GM12878 (cell line): Measurements from ENCODE around the gene ZNF764. TPM values are rescaled to one million over a fixed set of nuclear protein-coding genes. Genes with fewer than 3 reads are reported as not detected.

Source experiments
- ATAC-seq: fragments of 200-7000 bp; cut with Tn5 transposase; 3 replicates; pipeline ENCODE4 v1.9.1; 2020; ENCODE audit warnings: mild to moderate bottlenecking, moderate library complexity
- BruUV-seq: library from RNA; stranded (reverse); fragments of 400-500 nt; replicated peaks from 2 replicates; lab custom pipeline; 2021; lab: Mats Ljungman, UMichigan
- CTCF ChIA-PET: fragments of 300-600 bp; sonication (Branson Sonifier 250); formaldehyde crosslinking; extraction: SDS; loops from one replicate; lab custom pipeline; 2021; ENCODE audit warnings: inconsistent platforms; lab: Yijun Ruan, JAX
- POLR2A ChIA-PET: fragments of 350-600 bp; formaldehyde crosslinking; extraction: SDS; loops from one replicate; lab custom pipeline; 2021; ENCODE audit warnings: inconsistent platforms; lab: Charles Lee
- RAD21 ChIA-PET: fragments of 300-600 bp; sonication (Branson Sonifier 250); formaldehyde crosslinking; loops from one replicate; lab custom pipeline; 2023; ENCODE audit warnings: antibody characterized with exemption; ENCODE audit not compliant: unreplicated experiment; lab: Charles Lee
- SMC1A ChIA-PET: fragments of 300-600 bp; sonication (Branson Sonifier 250); formaldehyde crosslinking; loops from one replicate; lab custom pipeline; 2023; ENCODE audit not compliant: unreplicated experiment, uncharacterized antibody; lab: Charles Lee
- DNase-seq: peaks from one replicate; pipeline ENCODE4 v3.0.0-alpha.2; 2011; ENCODE audit warnings: low read depth, low spot score
- FAIRE-seq: peaks from 3 replicates; lab custom pipeline; 2011; peaks lifted over from hg19 to GRCh38; lab: Jason Lieb, UNC
- H2AFZ ChIP-seq: 2 replicates; pipeline ENCODE4 v1.6.0; 2011; ENCODE audit warnings: low read depth, low read length, control low read depth; ENCODE audit not compliant: control insufficient read depth
- H3K27ac ChIP-seq: 2 replicates; pipeline ENCODE4 v1.5.1; 2011; ENCODE audit warnings: control low read depth; ENCODE audit not compliant: control insufficient read depth, insufficient read depth
- H3K27me3 ChIP-seq, 2 experiments: replicated peaks in 1 of 2; 2 replicates each; pipeline versions ENCODE4 v1.6.0 to v1.6.1; 2011; ENCODE audit warnings: low read length in 1 of 2; ENCODE audit not compliant: control insufficient read depth in 2 of 2, insufficient read depth in 2 of 2
- H3K36me3 ChIP-seq, 2 experiments: 2 replicates each; pipeline ENCODE4 v1.5.1; 2011; ENCODE audit warnings: low read length in 1 of 2; ENCODE audit not compliant: control insufficient read depth in 2 of 2, insufficient read depth in 2 of 2
- H3K4me1 ChIP-seq: 2 replicates; pipeline ENCODE4 v1.6.1; 2011; ENCODE audit warnings: mild to moderate bottlenecking, low read length, moderate library complexity, mixed read lengths; ENCODE audit not compliant: control insufficient read depth, insufficient read depth
- H3K4me2 ChIP-seq: 2 replicates; pipeline ENCODE4 v1.6.0; 2011; ENCODE audit warnings: control low read depth; ENCODE audit not compliant: control insufficient read depth, insufficient read depth
- H3K4me3 ChIP-seq: fragments of 200-600 bp; sonication (generic); 2 replicates; pipeline ENCODE4 v1.5.1; 2016
- H3K79me2 ChIP-seq: 2 replicates; pipeline ENCODE4 v1.6.0; 2011; ENCODE audit warnings: low read length; ENCODE audit not compliant: control insufficient read depth, insufficient read depth
- H3K9ac ChIP-seq: 2 replicates; pipeline ENCODE4 v1.8.0; 2011; ENCODE audit warnings: low read length, control low read depth, mixed read lengths; ENCODE audit not compliant: control insufficient read depth, insufficient read depth
- H3K9me3 ChIP-seq: replicated peaks from 3 replicates; pipeline ENCODE4 v1.5.1; 2011; ENCODE audit warnings: mild to moderate bottlenecking, low read length; ENCODE audit not compliant: control insufficient read depth, insufficient read depth
- H4K20me1 ChIP-seq: 2 replicates; pipeline ENCODE4 v1.6.0; 2011; ENCODE audit not compliant: control insufficient read depth, insufficient read depth
- CREM ChIP-seq: IDR thresholded peaks from 2 replicates; pipeline ENCODE4 v1.6.1; 2014; ENCODE audit warnings: antibody characterized with exemption, low read depth
- EED ChIP-seq: sonication (generic); IDR thresholded peaks from 2 replicates; pipeline ENCODE4 v1.6.1; 2016; ENCODE audit warnings: antibody characterized with exemption, low read depth
- ESRRA ChIP-seq: IDR thresholded peaks from 2 replicates; pipeline ENCODE4 v1.6.1; 2012; ENCODE audit warnings: mild to moderate bottlenecking, low read length, improper control_type of control experiment
- ETV6 ChIP-seq, 2 experiments: fragments of 450-650 bp in 1 of 2; IDR thresholded peaks in 1 of 2; conservative IDR thresholded peaks in 1 of 2; 2 replicates each; pipeline ENCODE4 v1.6.1; 2014; ENCODE audit warnings: antibody characterized with exemption in 1 of 2, borderline replicate concordance in 1 of 2, low read depth in 1 of 2, mild to moderate bottlenecking in 1 of 2, moderate library complexity in 1 of 2
- HDGF ChIP-seq: fragments of 450-650 bp; IDR thresholded peaks from 2 replicates; pipeline ENCODE4 v1.6.1; 2016; ENCODE audit warnings: antibody characterized with exemption
- POLR2AphosphoS5 ChIP-seq: IDR thresholded peaks from 2 replicates; pipeline ENCODE4 v1.6.1; 2011; ENCODE audit warnings: mild to moderate bottlenecking, low read length, inconsistent platforms
- POU2F2 ChIP-seq: IDR thresholded peaks from 3 replicates; pipeline ENCODE4 v1.6.1; 2011; ENCODE audit warnings: low read depth, mild to moderate bottlenecking, low read length, borderline replicate concordance
- RAD21 ChIP-seq: IDR thresholded peaks from 2 replicates; pipeline ENCODE4 v1.6.1; 2011; ENCODE audit warnings: mild to moderate bottlenecking, low read depth, low read length, moderate library complexity; ENCODE audit not compliant: insufficient read depth
- TBL1XR1 ChIP-seq: IDR thresholded peaks from 2 replicates; pipeline ENCODE4 v1.6.1; 2012; ENCODE audit warnings: low read depth, low read length, improper control_type of control experiment
- TCF12 ChIP-seq: IDR thresholded peaks from 2 replicates; pipeline ENCODE4 v1.6.1; 2011; ENCODE audit warnings: low read depth, mild to moderate bottlenecking, low read length
- WRNIP1 ChIP-seq: IDR thresholded peaks from 2 replicates; pipeline ENCODE4 v1.6.1; 2011; ENCODE audit warnings: low read depth, low read length, improper control_type of control experiment, borderline replicate concordance
- ZSCAN29 ChIP-seq: fragments of 450-650 bp; IDR thresholded peaks from 2 replicates; pipeline ENCODE4 v1.6.1; 2017; ENCODE audit warnings: mild to moderate bottlenecking, moderate library complexity
- WGBS: methylation state at CpG from one replicate; pipeline ENCODE4 v1.1.6; 2016; ENCODE audit warnings: low lambda C conversion rate; ENCODE audit not compliant: insufficient replicate concordance, insufficient coverage; ENCODE audit errors: missing lambda C conversion rate; 5-methylcytosine and 5-hydroxymethylcytosine counted together
- in situ Hi-C: fragments of 300-500 bp; cut with MboI; formaldehyde crosslinking; loops from 9 replicates; pipeline ENCODE4 v1.14.3; 2018; ENCODE audit warnings: mixed read lengths
- intact Hi-C: fragments of 100-400 bp; cut with micrococcal nuclease; formaldehyde crosslinking; loops from one replicate; pipeline ENCODE4 v1.14.2; 2022; ENCODE audit not compliant: unreplicated experiment
- polyA plus RNA-seq, 11 experiments: library from polyadenylated mRNA; depleted of rRNA in 4 of 11; unstranded in 6 of 11; stranded (reverse) in 5 of 11; fragments of >200 nt; fragmentation: Nextera tagmentation in 4 of 11; fragmentation: Illumina TruSeq in 1 of 11; extraction: Ambion mirVana in 4 of 11; extraction: Trizol in 1 of 11; gene quantifications; 1 replicate in 1 of 11; 2 replicates in 10 of 11; pipeline versions ENCODE4 v1.2.1 to v1.2.3, GENCODE V29; 2011 to 2016; ENCODE audit warnings: inconsistent platforms in 2 of 11, missing spikeins in 2 of 11, low read depth in 1 of 11
- total RNA-seq, 4 experiments: library from RNA; depleted of rRNA in 3 of 4; stranded (reverse); fragments of >200 nt in 3 of 4; fragmentation: Illumina TruSeq in 1 of 4; extraction: Trizol in 1 of 4; gene quantifications; 2 replicates each; pipeline versions ENCODE4 v1.2.1 to v1.2.3, GENCODE V29; 2013 to 2021
- TF ChIP-seq, protein P1 (sequence below): IDR thresholded peaks from 2 replicates; pipeline ENCODE4 v1.6.1; 2012; ENCODE audit warnings: low read depth, low read length, improper control_type of control experiment
- TF ChIP-seq, protein P2 (sequence below): fragments of 150-350 bp; IDR thresholded peaks from 2 replicates; pipeline ENCODE4 v1.6.1; 2014; ENCODE audit warnings: mild to moderate bottlenecking, low read depth, low read length
- TF ChIP-seq, protein P3 (sequence below): fragments of 450-650 bp; IDR thresholded peaks from 2 replicates; pipeline ENCODE4 v1.6.1; 2017; ENCODE audit warnings: low read depth, mild to moderate bottlenecking, moderate library complexity

Gene ZNF764
- total and polyA plus RNA-seq, 10 of the 15 experiments (the other 5 are each of a cell fraction or from before 2014, with no cell fraction given), result 0.61 to 11.9 (median 3.8) TPM

DNA sequence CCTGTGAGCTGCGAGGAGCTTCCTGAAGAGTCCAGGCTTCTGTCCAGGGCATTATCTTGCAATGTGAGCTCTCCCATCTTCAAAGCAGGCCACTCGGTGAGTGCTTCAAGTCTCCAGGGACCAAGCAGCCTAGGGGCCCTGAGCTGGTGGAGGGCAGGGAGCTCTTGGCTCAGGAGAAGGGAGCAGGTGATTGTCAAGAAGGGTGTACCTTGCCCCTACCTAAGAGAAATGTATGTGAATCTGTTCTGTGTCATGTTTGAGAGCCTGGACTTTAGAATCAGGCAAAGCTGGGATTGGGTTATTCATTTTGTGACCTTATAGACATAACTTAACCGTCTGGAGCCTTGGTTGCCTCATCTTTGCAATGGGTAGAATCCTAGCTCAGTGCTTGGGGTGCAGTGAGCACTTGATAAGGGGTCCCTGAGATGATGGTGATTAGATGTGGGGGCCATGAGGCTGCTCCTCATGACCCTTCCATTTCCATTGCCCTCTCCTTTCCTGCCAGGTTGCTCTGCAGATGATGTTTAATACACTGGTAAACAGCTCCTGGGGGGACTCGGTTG, 47.7 kb downstream of the ZNF764 start (continued):
- TF ChIP-seq, protein P1, sequence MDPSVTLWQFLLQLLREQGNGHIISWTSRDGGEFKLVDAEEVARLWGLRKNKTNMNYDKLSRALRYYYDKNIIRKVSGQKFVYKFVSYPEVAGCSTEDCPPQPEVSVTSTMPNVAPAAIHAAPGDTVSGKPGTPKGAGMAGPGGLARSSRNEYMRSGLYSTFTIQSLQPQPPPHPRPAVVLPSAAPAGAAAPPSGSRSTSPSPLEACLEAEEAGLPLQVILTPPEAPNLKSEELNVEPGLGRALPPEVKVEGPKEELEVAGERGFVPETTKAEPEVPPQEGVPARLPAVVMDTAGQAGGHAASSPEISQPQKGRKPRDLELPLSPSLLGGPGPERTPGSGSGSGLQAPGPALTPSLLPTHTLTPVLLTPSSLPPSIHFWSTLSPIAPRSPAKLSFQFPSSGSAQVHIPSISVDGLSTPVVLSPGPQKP, result no peak
- no peak for TF ChIP-seq TCF12

DNA sequence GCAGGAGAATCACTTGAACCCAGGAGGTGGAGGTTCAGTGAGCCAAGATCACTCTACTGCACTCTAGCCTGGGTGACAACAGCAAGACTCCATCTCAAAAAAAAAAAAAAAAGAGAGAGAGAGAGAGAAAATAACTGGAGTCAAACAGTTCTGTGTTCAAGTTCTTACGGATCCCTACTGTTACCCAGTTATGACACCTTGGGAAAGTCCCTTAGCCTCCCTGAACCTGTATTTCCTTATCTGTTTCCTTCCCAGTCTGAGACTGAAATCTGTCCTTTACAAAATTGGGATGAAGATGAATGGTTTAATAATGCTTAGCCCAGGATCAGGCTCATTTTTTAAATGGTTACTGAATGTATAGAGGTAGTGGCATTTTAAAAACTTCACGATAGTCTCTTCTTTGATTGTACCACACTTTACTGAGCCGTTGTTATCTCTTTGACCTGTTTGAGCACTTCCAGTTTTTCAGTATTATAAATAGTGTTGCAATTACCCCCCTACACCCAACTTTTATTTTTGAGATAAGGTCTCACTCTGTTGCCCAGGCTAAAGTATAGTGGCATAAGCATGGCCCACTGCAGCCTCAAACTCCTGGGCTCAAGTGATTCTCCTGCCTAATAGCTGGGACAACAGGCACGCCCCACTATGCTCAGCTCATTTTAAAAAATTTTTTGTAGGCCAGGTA, 49.0 kb downstream of the ZNF764 start:
- Histone ChIP-seq H3K4me3 (no peak overlapping the region), H3K4me2 (no peak overlapping the region), H3K79me2 (no peaks in the 10 kb centered on the region), H4K20me1 (no peaks in the 10 kb centered on the region), H3K9ac (no peak overlapping the region), H3K4me1 (no peaks in the 10 kb centered on the region), H3K9me3 (no peaks in the 10 kb centered on the region), H3K27ac (no peak overlapping the region), H3K36me3 (peaks cover 33 to 44% of the 10 kb centered on the region in 2 experiments), H2AFZ (no peak overlapping the region), H3K27me3 (no peaks in the 10 kb centered on the region)
- FAIRE-seq (no peak), ATAC-seq (no peak), DNase-seq (no peak)
- no TSS peak for BruUV-seq
- 74% methylated on average over 4 of the region's 4 CpGs for WGBS
- intact Hi-C loops (no loop called here), in situ Hi-C loops (no loop called here)
- SMC1A ChIA-PET, result interaction anchor here (0.6 to 1.2 kb wide), 4 partner anchors 16 to 169 kb away, joined by 3 to 4 read pairs (median 3); partner anchors contain the start of gene ZNF747
- POLR2A ChIA-PET, result interaction anchor here (0.8 kb wide), 1 partner anchor 78 kb away, joined by 3 read pairs; no protein-coding TSS in a partner anchor
- RAD21 ChIA-PET, result interaction anchor here (0.9 kb wide), 1 partner anchor 11 kb away, joined by 3 read pairs; no protein-coding TSS in a partner anchor
- TF ChIP-seq, protein P2, sequence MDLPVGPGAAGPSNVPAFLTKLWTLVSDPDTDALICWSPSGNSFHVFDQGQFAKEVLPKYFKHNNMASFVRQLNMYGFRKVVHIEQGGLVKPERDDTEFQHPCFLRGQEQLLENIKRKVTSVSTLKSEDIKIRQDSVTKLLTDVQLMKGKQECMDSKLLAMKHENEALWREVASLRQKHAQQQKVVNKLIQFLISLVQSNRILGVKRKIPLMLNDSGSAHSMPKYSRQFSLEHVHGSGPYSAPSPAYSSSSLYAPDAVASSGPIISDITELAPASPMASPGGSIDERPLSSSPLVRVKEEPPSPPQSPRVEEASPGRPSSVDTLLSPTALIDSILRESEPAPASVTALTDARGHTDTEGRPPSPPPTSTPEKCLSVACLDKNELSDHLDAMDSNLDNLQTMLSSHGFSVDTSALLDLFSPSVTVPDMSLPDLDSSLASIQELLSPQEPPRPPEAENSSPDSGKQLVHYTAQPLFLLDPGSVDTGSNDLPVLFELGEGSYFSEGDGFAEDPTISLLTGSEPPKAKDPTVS, result no peak
- no peak for TF ChIP-seq HDGF
- TF ChIP-seq ETV6 (conservative IDR thresholded peaks at IDR 0.05 in 1 of 2, IDR thresholded peaks at IDR 0.05 in 1 of 2; ENCODE audit: borderline replicate concordance in 1 of 2, low read depth in 1 of 2), result no peak
- no peak for TF ChIP-seq WRNIP1
- TF ChIP-seq POU2F2, result no peak
- no peak for TF ChIP-seq ESRRA
- TF ChIP-seq EED, result no peak
- no peak for TF ChIP-seq ZSCAN29
- no peak for TF ChIP-seq RAD21
- no peak for TF ChIP-seq POLR2AphosphoS5
- TF ChIP-seq TBL1XR1, result no peak
- TF ChIP-seq CREM, result no peak
- TF ChIP-seq, protein P3, sequence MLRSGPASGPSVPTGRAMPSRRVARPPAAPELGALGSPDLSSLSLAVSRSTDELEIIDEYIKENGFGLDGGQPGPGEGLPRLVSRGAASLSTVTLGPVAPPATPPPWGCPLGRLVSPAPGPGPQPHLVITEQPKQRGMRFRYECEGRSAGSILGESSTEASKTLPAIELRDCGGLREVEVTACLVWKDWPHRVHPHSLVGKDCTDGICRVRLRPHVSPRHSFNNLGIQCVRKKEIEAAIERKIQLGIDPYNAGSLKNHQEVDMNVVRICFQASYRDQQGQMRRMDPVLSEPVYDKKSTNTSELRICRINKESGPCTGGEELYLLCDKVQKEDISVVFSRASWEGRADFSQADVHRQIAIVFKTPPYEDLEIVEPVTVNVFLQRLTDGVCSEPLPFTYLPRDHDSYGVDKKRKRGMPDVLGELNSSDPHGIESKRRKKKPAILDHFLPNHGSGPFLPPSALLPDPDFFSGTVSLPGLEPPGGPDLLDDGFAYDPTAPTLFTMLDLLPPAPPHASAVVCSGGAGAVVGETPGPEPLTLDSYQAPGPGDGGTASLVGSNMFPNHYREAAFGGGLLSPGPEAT, result no peak
- CTCF ChIA-PET, result interaction anchor here (1.1 to 1.7 kb wide), 2 partner anchors 8 to 79 kb away, joined by 3 to 5 read pairs; partner anchors contain the start of gene DCTPP1
